ENCODE measurements around the gene CDON. TPM values are rescaled to one million over a fixed set of nuclear protein-coding genes. Genes with fewer than 3 reads are reported as not detected.
A peak's percentile ranks its signal among the peaks of the same experiment; 100 is the strongest.

The CDON gene
- total and polyA plus RNA-seq, 2 donors (not counting 1 experiment from before 2014, with no cell fraction given): 10.7 TPM

DNA sequence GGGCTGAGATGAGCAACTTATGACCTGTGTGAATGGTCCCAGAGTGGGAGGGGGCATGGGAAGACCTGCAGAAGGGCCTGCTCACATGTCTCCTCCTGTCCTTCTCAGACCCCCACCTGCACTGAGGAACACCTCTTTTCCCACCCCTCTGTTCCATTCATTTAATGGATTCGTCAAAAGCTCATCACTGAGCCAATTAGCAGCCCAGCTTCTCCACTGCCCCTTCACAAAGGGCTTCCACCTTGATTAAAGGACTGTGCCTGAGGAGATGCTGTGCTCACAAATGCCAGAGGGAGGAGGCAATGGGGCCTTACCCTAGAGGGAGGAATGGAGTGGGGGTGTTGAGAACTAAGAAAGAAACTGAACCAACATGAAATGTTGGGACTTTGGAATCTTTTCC lies 14.0 kb upstream of the CDON start:
- H3K79me2 ChIP-seq (ENCODE audit: control insufficient read depth, insufficient read depth, low read length): no peaks in the 10 kb centered on the region
- no peak overlapping the region for H3K4me3 ChIP-seq (replicated peaks in 1 of 4; ENCODE audit: control extremely low read depth in 1 of 4, insufficient read depth in 1 of 4, low read depth in 3 of 4, low read length in 4 of 4)
- no peaks in the 10 kb centered on the region for H3K36me3 ChIP-seq (ENCODE audit: control insufficient read depth, insufficient read depth, low read length)
- H3K27me3 ChIP-seq (ENCODE audit: control insufficient read depth, insufficient read depth, low read length): no peaks in the 10 kb centered on the region
- no peak overlapping the region for H2AFZ ChIP-seq (ENCODE audit: low read length)
- H3K9ac ChIP-seq (ENCODE audit: insufficient read depth, low read length): no peak overlapping the region
- no peak overlapping the region for H3K4me2 ChIP-seq (ENCODE audit: extremely low read depth, insufficient read depth, low read length)
- no peaks in the 10 kb centered on the region for H3K4me1 ChIP-seq (ENCODE audit: control insufficient read depth, extremely low read depth, insufficient read depth, low read length)
- no peaks in the 10 kb centered on the region for H3K9me3 ChIP-seq (ENCODE audit: control insufficient read depth, insufficient read depth, low read depth, low read length)
- TF ChIP-seq CTCF (conservative IDR thresholded peaks at IDR 0.05 in 1 of 2, IDR thresholded peaks at IDR 0.05 in 1 of 2; ENCODE audit: low read depth in 1 of 2, low read length in 2 of 2): no peak
- TF ChIP-seq EZH2 (IDR thresholded peaks at IDR 0.05; ENCODE audit: low read length, missing control alignments): no peak
- no peak for DNase-seq (ENCODE audit: low read depth in 2 of 2)
- H3K27ac ChIP-seq (ENCODE audit: insufficient read depth, low read length): no peak overlapping the region
- no peaks in the 10 kb centered on the region for H4K20me1 ChIP-seq (ENCODE audit: control insufficient read depth, extremely low read depth, insufficient read depth, low read length)

- H3K36me3 ChIP-seq (ENCODE audit: control insufficient read depth, insufficient read depth, low read length): no peaks in the 10 kb centered on the region
- H3K79me2 ChIP-seq (ENCODE audit: control insufficient read depth, insufficient read depth, low read length): no peaks in the 10 kb centered on the region
- H3K4me2 ChIP-seq (ENCODE audit: extremely low read depth, insufficient read depth, low read length): no peak overlapping the region
- H3K9ac ChIP-seq (ENCODE audit: insufficient read depth, low read length): no peak overlapping the region
- no peak overlapping the region for H2AFZ ChIP-seq (ENCODE audit: low read length)
- H3K4me3 ChIP-seq (replicated peaks in 1 of 4; ENCODE audit: control extremely low read depth in 1 of 4, insufficient read depth in 1 of 4, low read depth in 3 of 4, low read length in 4 of 4): no peak overlapping the region
- H3K4me1 ChIP-seq (ENCODE audit: control insufficient read depth, extremely low read depth, insufficient read depth, low read length): no peaks in the 10 kb centered on the region
- TF ChIP-seq CTCF (conservative IDR thresholded peaks at IDR 0.05 in 1 of 2, IDR thresholded peaks at IDR 0.05 in 1 of 2; ENCODE audit: low read depth in 1 of 2, low read length in 2 of 2): no peak
- TF ChIP-seq EZH2 (IDR thresholded peaks at IDR 0.05; ENCODE audit: low read length, missing control alignments): no peak
- peak in 1 of 2 donors; percentile 44 for DNase-seq (ENCODE audit: low read depth in 2 of 2)
- H3K9me3 ChIP-seq (ENCODE audit: control insufficient read depth, insufficient read depth, low read depth, low read length): no peaks in the 10 kb centered on the region
- no peaks in the 10 kb centered on the region for H3K27me3 ChIP-seq (ENCODE audit: control insufficient read depth, insufficient read depth, low read length)
- no peaks in the 10 kb centered on the region for H4K20me1 ChIP-seq (ENCODE audit: control insufficient read depth, extremely low read depth, insufficient read depth, low read length)
- no peak overlapping the region for H3K27ac ChIP-seq (ENCODE audit: insufficient read depth, low read length)
Observed at GRCh38 chr11:126072801-126073594, 10.3 kb upstream of the CDON start.

- H3K27me3 ChIP-seq (ENCODE audit: control insufficient read depth, insufficient read depth, low read length): no peaks in the 10 kb centered on the region
- H2AFZ ChIP-seq (ENCODE audit: low read length): no peak overlapping the region
- H3K4me1 ChIP-seq (ENCODE audit: control insufficient read depth, extremely low read depth, insufficient read depth, low read length): no peaks in the 10 kb centered on the region
- no peaks in the 10 kb centered on the region for H3K36me3 ChIP-seq (ENCODE audit: control insufficient read depth, insufficient read depth, low read length)
- TF ChIP-seq EZH2 (IDR thresholded peaks at IDR 0.05; ENCODE audit: low read length, missing control alignments) (no peak), CTCF (conservative IDR thresholded peaks at IDR 0.05 in 1 of 2, IDR thresholded peaks at IDR 0.05 in 1 of 2; ENCODE audit: low read depth in 1 of 2, low read length in 2 of 2) (no peak)
- no peaks in the 10 kb centered on the region for H3K9me3 ChIP-seq (ENCODE audit: control insufficient read depth, insufficient read depth, low read depth, low read length)
- no peak overlapping the region for H3K4me3 ChIP-seq (replicated peaks in 1 of 4; ENCODE audit: control extremely low read depth in 1 of 4, insufficient read depth in 1 of 4, low read depth in 3 of 4, low read length in 4 of 4)
- peak in 1 of 2 donors; percentile 54 for DNase-seq (ENCODE audit: low read depth in 2 of 2)
- H3K27ac ChIP-seq (ENCODE audit: insufficient read depth, low read length): no peak overlapping the region
- no peaks in the 10 kb centered on the region for H4K20me1 ChIP-seq (ENCODE audit: control insufficient read depth, extremely low read depth, insufficient read depth, low read length)
- H3K9ac ChIP-seq (ENCODE audit: insufficient read depth, low read length): no peak overlapping the region
- no peak overlapping the region for H3K4me2 ChIP-seq (ENCODE audit: extremely low read depth, insufficient read depth, low read length)
- no peaks in the 10 kb centered on the region for H3K79me2 ChIP-seq (ENCODE audit: control insufficient read depth, insufficient read depth, low read length)
Observed at GRCh38 chr11:126072141-126072741, 9.6 kb upstream of the CDON start.
